GM19043 (cell line): ENCODE results near the gene NUBP2.

ENCODE experiments used
- ATAC-seq: cut with Tn5 transposase; IDR thresholded peaks from one replicate; pipeline ENCODE4 v1.9.1; 2021; ENCODE audit warnings: low read depth; ENCODE audit not compliant: unreplicated experiment

The NUBP2 gene

GRCh38 chr16:1781758-1782407, 877 bp upstream of the NUBP2 start:
- ATAC-seq: no peak

GRCh38 chr16:1784977-1785845, 2.5 kb downstream of the NUBP2 start:
- ATAC-seq: no peak

GRCh38 chr16:1785846-1786170, 3.0 kb downstream of the NUBP2 start:
- ATAC-seq: no peak

GRCh38 chr16:1786242-1787055, 3.7 kb downstream of the NUBP2 start:
- ATAC-seq: no peak

GRCh38 chr16:1787056-1787321, 4.2 kb downstream of the NUBP2 start:
- no peak for ATAC-seq

GRCh38 chr16:1787322-1788094, 4.7 kb downstream of the NUBP2 start:
- ATAC-seq: no peak

GRCh38 chr16:1788095-1788707, 5.4 kb downstream of the NUBP2 start:
- ATAC-seq: no peak

- ATAC-seq: no peak
Measured at GRCh38 chr16:1788708-1789100, 5.9 kb downstream of the NUBP2 start.

GRCh38 chr16:1789643-1790045, 6.9 kb downstream of the NUBP2 start:
- ATAC-seq: no peak

- no peak for ATAC-seq
Measured at GRCh38 chr16:1790261-1790610, 7.5 kb downstream of the NUBP2 start.

GRCh38 chr16:1790611-1791255, 8.0 kb downstream of the NUBP2 start:
- no peak for ATAC-seq

- ATAC-seq: no peak
Measured at GRCh38 chr16:1791256-1791942, 8.6 kb downstream of the NUBP2 start.

GRCh38 chr16:1791943-1792812, 9.4 kb downstream of the NUBP2 start:
- no peak for ATAC-seq

GRCh38 chr16:1792836-1793577, 10.2 kb downstream of the NUBP2 start:
- ATAC-seq: no peak

- ATAC-seq: no peak
Measured at GRCh38 chr16:1793578-1794220, 10.9 kb downstream of the NUBP2 start, which contains the start of gene IGFALS. TSS of gene IGFALS (minus strand) at chr16:1793705. CDS start at chr16:1793652, 53 bp downstream.

- ATAC-seq: no peak
Measured at GRCh38 chr16:1794221-1794871, 11.6 kb downstream of the NUBP2 start.
